Nephron progenitor cell (in vitro differentiated cells): Measurements from ENCODE around the gene MRPL47.

Experiments used
- DNase-seq: peaks from one replicate; pipeline ENCODE4 v3.0.0; 2021
- H3K27ac Mint-ChIP-seq: 2 replicates; pipeline ENCODE4 v1.8.0; 2021; ENCODE audit warnings: mild to moderate bottlenecking, moderate library complexity, mixed read lengths
- H3K27me3 Mint-ChIP-seq: 2 replicates; pipeline ENCODE4 v1.8.0; 2021; ENCODE audit warnings: mild to moderate bottlenecking, low read depth, mixed read lengths; ENCODE audit not compliant: poor library complexity
- H3K36me3 Mint-ChIP-seq: 2 replicates; pipeline ENCODE4 v1.8.0; 2021; ENCODE audit warnings: low read depth, mixed read lengths
- H3K4me1 Mint-ChIP-seq: 2 replicates; pipeline ENCODE4 v1.8.0; 2021; ENCODE audit warnings: mixed read lengths
- H3K4me3 Mint-ChIP-seq: 2 replicates; pipeline ENCODE4 v1.8.0; 2021; ENCODE audit warnings: mild to moderate bottlenecking, moderate library complexity, mixed read lengths
- H3K9me3 Mint-ChIP-seq: 2 replicates; pipeline ENCODE4 v1.8.0; 2021; ENCODE audit warnings: mild to moderate bottlenecking, moderate library complexity, mixed read lengths
- TF ChIP-seq, protein P1 (sequence below): fragments of 200-600 bp; sonication (generic); IDR thresholded peaks from 2 replicates; pipeline ENCODE4 v1.5.0; 2021; ENCODE audit warnings: antibody characterized with exemption

The MRPL47 gene

DNA sequence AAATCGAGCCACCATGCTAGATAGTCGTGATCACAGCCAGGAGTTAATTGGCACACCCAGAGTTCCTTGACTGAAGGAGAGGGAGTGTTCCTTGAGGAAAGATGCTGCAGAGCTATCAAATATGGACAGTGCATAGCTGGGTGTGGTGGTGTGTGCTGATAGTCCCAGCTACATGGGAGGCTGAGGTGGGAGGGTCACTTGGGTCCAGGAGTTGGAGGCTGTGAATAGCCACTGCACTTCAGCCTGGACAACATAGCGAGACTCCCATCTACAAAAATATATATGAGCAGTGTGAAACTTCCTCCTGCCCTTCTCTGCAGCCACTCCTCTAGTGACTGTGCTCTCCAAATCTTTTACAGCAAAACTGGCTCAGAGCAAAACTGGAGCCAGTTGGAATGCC is 38.4 kb upstream of the MRPL47 start:
- Mint-ChIP-seq H3K4me3 (no peak overlapping the region), H3K9me3 (no peaks in the 10 kb centered on the region), H3K36me3 (no peaks in the 10 kb centered on the region), H3K27me3 (no peaks in the 10 kb centered on the region), H3K4me1 (peaks cover 3% of the 10 kb centered on the region), H3K27ac (no peak overlapping the region)
- TF ChIP-seq, protein P1, sequence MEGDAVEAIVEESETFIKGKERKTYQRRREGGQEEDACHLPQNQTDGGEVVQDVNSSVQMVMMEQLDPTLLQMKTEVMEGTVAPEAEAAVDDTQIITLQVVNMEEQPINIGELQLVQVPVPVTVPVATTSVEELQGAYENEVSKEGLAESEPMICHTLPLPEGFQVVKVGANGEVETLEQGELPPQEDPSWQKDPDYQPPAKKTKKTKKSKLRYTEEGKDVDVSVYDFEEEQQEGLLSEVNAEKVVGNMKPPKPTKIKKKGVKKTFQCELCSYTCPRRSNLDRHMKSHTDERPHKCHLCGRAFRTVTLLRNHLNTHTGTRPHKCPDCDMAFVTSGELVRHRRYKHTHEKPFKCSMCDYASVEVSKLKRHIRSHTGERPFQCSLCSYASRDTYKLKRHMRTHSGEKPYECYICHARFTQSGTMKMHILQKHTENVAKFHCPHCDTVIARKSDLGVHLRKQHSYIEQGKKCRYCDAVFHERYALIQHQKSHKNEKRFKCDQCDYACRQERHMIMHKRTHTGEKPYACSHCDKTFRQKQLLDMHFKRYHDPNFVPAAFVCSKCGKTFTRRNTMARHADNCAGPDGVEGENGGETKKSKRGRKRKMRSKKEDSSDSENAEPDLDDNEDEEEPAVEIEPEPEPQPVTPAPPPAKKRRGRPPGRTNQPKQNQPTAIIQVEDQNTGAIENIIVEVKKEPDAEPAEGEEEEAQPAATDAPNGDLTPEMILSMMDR, result no peak
- no peak for DNase-seq

GRCh38 chr3:179640469-179640868 is 36.0 kb upstream of the MRPL47 start:
- H3K4me1 Mint-ChIP-seq, result peaks cover 3% of the 10 kb centered on the region
- no peak overlapping the region for H3K4me3 Mint-ChIP-seq
- TF ChIP-seq, protein P1, result no peak
- H3K9me3 Mint-ChIP-seq, result no peaks in the 10 kb centered on the region
- H3K27me3 Mint-ChIP-seq, result no peaks in the 10 kb centered on the region
- no peaks in the 10 kb centered on the region for H3K36me3 Mint-ChIP-seq
- no peak overlapping the region for H3K27ac Mint-ChIP-seq
- DNase-seq, result no peak

GRCh38 chr3:179630753-179631451 is 26.5 kb upstream of the MRPL47 start:
- TF ChIP-seq, protein P1, result no peak
- no peak for DNase-seq
- Mint-ChIP-seq H3K36me3 (peaks cover under 1% of the 10 kb centered on the region), H3K9me3 (no peaks in the 10 kb centered on the region), H3K27me3 (no peaks in the 10 kb centered on the region), H3K27ac (no peak overlapping the region), H3K4me3 (no peak overlapping the region), H3K4me1 (no peaks in the 10 kb centered on the region)

DNA sequence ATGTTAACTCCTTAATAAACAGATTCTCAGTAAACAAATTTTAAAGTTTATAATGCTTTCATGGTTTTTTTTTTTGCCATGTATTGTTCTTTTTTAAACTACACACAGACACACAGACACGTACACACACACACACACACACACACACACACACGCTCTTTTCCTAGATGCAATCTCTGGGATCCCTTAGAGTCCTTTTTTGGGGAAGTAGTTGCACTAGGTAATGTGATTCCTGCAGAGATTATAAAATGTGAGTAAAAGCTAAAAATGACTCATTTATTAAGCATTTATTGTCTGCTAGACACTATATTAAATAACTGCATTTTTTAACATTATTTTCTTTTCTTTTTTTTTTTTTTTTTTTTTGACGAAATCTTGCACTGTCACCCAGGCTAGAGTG is 20.0 kb upstream of the MRPL47 start:
- no peak for DNase-seq
- no peak overlapping the region for H3K4me3 Mint-ChIP-seq

GRCh38 chr3:179622023-179622422 is 17.6 kb upstream of the MRPL47 start:
- Mint-ChIP-seq H3K4me3 (no peak overlapping the region), H3K36me3 (peaks cover 86% of the 10 kb centered on the region), H3K27ac (no peak overlapping the region), H3K27me3 (no peaks in the 10 kb centered on the region), H3K9me3 (peaks cover 22% of the 10 kb centered on the region), H3K4me1 (no peaks in the 10 kb centered on the region)
- TF ChIP-seq, protein P1, result no peak
- no peak for DNase-seq

More for the DNA sequence above, 20.0 kb upstream of the MRPL47 start:
- peaks cover 15% of the 10 kb centered on the region for H3K9me3 Mint-ChIP-seq
- TF ChIP-seq, protein P1, result no peak
- no peaks in the 10 kb centered on the region for H3K4me1 Mint-ChIP-seq
- no peaks in the 10 kb centered on the region for H3K27me3 Mint-ChIP-seq
- no peak overlapping the region for H3K27ac Mint-ChIP-seq
- peaks cover 63% of the 10 kb centered on the region for H3K36me3 Mint-ChIP-seq
